Suprapubic skin (tissue), 4 donors: ENCODE results near the gene CTNND2.

Source experiments
- POLR2A ChIP-seq, 2 donors: fragments of 450-650 bp; IDR thresholded peaks; one replicate each; pipeline ENCODE4 v1.6.1; 2017; ENCODE audit warnings: antibody characterized with exemption in 2 of 2, mild to moderate bottlenecking in 2 of 2, moderate library complexity in 2 of 2
- POLR2AphosphoS5 ChIP-seq, 3 donors: sonication (generic); formaldehyde crosslinking; IDR thresholded peaks; one replicate each; pipeline ENCODE4 v1.6.1; 2017; ENCODE audit warnings: antibody characterized with exemption in 3 of 3
- TF ChIP-seq, protein P1 (sequence below), 2 donors: fragments of 200-600 bp in 1 of 2; fragments of 450-650 bp in 1 of 2; sonication (generic) in 1 of 2; IDR thresholded peaks; one replicate each; pipeline ENCODE4 v1.5.1; 2016 to 2019; ENCODE audit warnings: antibody characterized with exemption in 2 of 2, mild to moderate bottlenecking in 1 of 2, moderate library complexity in 1 of 2

DNA sequence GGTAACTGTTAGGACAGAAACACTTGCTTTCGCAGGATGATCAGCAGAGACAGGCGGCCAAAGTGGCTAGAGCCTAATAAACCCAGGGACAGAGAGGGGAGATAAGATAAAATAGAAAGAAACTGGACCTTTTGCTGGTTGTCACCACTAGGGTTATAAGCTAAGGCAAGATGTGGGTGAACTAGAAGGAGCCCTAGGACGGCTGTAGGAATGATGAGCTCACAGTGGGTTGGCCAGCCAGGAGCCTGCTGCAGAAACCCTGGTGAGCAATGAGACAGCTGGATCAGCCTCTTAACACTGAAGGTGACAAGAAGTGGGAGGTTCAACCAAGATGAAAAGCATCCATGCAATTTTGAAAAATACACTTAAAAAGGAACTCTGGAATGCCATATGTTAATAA is 13.5 kb downstream of the CTNND2 start:
- TF ChIP-seq, protein P1, sequence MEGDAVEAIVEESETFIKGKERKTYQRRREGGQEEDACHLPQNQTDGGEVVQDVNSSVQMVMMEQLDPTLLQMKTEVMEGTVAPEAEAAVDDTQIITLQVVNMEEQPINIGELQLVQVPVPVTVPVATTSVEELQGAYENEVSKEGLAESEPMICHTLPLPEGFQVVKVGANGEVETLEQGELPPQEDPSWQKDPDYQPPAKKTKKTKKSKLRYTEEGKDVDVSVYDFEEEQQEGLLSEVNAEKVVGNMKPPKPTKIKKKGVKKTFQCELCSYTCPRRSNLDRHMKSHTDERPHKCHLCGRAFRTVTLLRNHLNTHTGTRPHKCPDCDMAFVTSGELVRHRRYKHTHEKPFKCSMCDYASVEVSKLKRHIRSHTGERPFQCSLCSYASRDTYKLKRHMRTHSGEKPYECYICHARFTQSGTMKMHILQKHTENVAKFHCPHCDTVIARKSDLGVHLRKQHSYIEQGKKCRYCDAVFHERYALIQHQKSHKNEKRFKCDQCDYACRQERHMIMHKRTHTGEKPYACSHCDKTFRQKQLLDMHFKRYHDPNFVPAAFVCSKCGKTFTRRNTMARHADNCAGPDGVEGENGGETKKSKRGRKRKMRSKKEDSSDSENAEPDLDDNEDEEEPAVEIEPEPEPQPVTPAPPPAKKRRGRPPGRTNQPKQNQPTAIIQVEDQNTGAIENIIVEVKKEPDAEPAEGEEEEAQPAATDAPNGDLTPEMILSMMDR (IDR thresholded peaks at IDR 0.05): no peak
- TF ChIP-seq POLR2AphosphoS5 (IDR thresholded peaks at IDR 0.05): no peak
- no peak for TF ChIP-seq POLR2A (IDR thresholded peaks at IDR 0.05)
